Large intestine (tissue), 3 donors: ENCODE measurements around the gene SEM1. TPM values are rescaled to one million over a fixed set of nuclear protein-coding genes. Genes with fewer than 3 reads are reported as not detected.
"Not testable (repeated sequence)": the region's sequence is repeated elsewhere in the genome, so short reads cannot be mapped to it uniquely, and the experiment has no call there.

Experiments
- DNase-seq, 2 donors: peaks; one replicate each; pipeline versions ENCODE4 v3.0.0 to v3.0.0-alpha.2; 2013
- H3K27ac ChIP-seq: one replicate; pipeline ENCODE4 v1.5.1; 2013; ENCODE audit warnings: low read length
- H3K27me3 ChIP-seq: 2 replicates; pipeline ENCODE4 v1.6.1; 2013; ENCODE audit warnings: low read length; ENCODE audit not compliant: control insufficient read depth, insufficient read depth
- H3K36me3 ChIP-seq: 2 replicates; pipeline ENCODE4 v1.6.1; 2013; ENCODE audit warnings: low read length; ENCODE audit not compliant: control insufficient read depth, insufficient read depth
- H3K4me1 ChIP-seq: one replicate; pipeline ENCODE4 v1.6.1; 2013; ENCODE audit warnings: low read length; ENCODE audit not compliant: control insufficient read depth, insufficient read depth
- H3K4me3 ChIP-seq: one replicate; pipeline ENCODE4 v1.5.1; 2013; ENCODE audit warnings: low read length
- H3K9me3 ChIP-seq: one replicate; pipeline ENCODE4 v1.6.1; 2013; ENCODE audit warnings: mild to moderate bottlenecking, low read depth, low read length, moderate library complexity; ENCODE audit not compliant: control insufficient read depth
- WGBS: methylation state at CpG from one replicate; pipeline ENCODE4 v1.1.5; 2013; ENCODE audit warnings: low lambda C conversion rate; ENCODE audit not compliant: insufficient coverage; 5-methylcytosine and 5-hydroxymethylcytosine counted together
- polyA plus RNA-seq: library from polyadenylated mRNA; unstranded; fragments of 120-200 nt; gene quantifications from one replicate; pipeline ENCODE4 v1.2.1, GENCODE V29; 2013

The SEM1 gene
- polyA plus RNA-seq, 1 donor = 202 TPM

DNA sequence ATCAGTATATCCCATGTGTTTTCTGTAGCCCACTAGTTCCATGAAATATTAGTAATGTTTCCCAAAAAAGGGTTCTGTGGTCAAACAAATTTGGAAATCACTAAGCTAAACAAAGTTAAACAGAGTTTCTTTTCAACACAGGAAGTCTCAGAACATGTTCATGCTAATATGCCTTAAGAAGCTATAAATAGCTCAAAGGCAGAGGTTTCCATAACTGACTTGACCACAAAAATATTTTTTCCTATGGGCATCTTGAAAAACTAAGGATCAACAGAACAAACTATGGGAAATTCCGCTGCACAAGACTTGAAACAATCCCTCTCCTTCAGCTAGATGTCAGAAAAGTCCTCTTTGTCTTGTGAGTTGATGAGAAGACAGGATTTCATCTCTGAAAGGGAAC is 59.7 kb downstream of the SEM1 start:
- Histone ChIP-seq H3K27me3 (no peaks in the 10 kb centered on the region), H3K9me3 (no peaks in the 10 kb centered on the region), H3K4me3 (no peak overlapping the region), H3K4me1 (no peaks in the 10 kb centered on the region), H3K36me3 (no peaks in the 10 kb centered on the region), H3K27ac (no peak overlapping the region)
- DNase-seq = no peak
- no CpG with 5 or more reads among the region's 1 CpG for WGBS

GRCh38 chr7:96648784-96649183 is 60.9 kb downstream of the SEM1 start:
- no peak for DNase-seq
- no CpG with 5 or more reads among the region's 8 CpGs for WGBS
- H3K4me3 ChIP-seq = no peak overlapping the region

DNA sequence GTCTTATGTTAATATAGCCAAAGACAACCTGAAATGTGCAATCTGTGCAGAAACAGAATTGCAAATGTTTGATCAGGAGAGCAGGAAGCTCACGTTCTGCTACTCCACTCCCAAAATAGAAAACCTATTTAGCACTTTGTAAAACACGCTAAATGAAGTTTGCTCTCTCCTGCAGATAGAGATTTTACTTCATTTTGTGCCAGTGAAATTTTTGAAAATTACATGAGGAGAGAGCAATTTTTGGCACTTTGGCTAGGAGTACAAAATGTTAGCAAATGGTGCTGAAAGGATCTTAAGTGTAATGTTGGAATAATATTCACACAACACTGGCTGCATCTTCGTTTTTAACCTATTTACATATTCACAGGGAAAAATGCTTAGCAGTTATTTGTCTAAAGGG is 61.9 kb downstream of the SEM1 start:
- Histone ChIP-seq H3K27me3 (no peaks in the 10 kb centered on the region), H3K9me3 (no peaks in the 10 kb centered on the region), H3K4me3 (no peak overlapping the region), H3K4me1 (no peaks in the 10 kb centered on the region), H3K36me3 (no peaks in the 10 kb centered on the region), H3K27ac (no peak overlapping the region)
- 61% methylated on average over 2 of the region's 3 CpGs for WGBS
- DNase-seq = no peak

More at GRCh38 chr7:96648784-96649183, 60.9 kb downstream of the SEM1 start:
- H3K27ac ChIP-seq = no peak overlapping the region
- no peaks in the 10 kb centered on the region for H3K27me3 ChIP-seq
- no peaks in the 10 kb centered on the region for H3K36me3 ChIP-seq
- H3K4me1 ChIP-seq = no peaks in the 10 kb centered on the region
- H3K9me3 ChIP-seq = no peaks in the 10 kb centered on the region

GRCh38 chr7:96645084-96645483 is 64.6 kb downstream of the SEM1 start:
- Histone ChIP-seq H3K27me3 (no peaks in the 10 kb centered on the region), H3K27ac (no peak overlapping the region), H3K9me3 (no peaks in the 10 kb centered on the region), H3K36me3 (no peaks in the 10 kb centered on the region), H3K4me3 (no peak overlapping the region), H3K4me1 (no peaks in the 10 kb centered on the region)
- no peak for DNase-seq
- WGBS = 71% methylated on average over 1 of the region's 3 CpGs

GRCh38 chr7:96643436-96643835 is 66.2 kb downstream of the SEM1 start:
- H3K9me3 ChIP-seq, DNase-seq, H3K36me3 ChIP-seq, H3K4me3 ChIP-seq, H3K27me3 ChIP-seq, H3K4me1 ChIP-seq, H3K27ac ChIP-seq: not testable (repeated sequence)
- WGBS = 100% methylated on average over 1 of the region's 4 CpGs

DNA sequence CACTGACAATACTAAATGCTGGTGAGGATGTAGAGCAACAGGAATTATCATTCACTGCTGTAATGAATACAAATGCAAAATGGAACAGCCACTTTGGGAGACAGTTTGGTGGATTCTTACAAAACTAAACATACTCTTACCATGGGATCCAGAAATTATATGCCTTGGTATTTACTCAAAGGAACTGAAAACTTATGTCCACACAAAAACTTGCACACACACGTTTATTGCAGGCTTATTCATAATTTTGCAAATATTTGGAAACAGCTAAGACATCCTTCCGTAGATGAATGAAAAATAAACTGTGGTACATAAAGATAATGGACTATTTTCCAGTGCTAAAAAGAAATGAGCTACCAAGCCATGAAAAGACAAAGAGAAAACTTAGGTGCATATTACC is 69.6 kb downstream of the SEM1 start:
- no peaks in the 10 kb centered on the region for H3K36me3 ChIP-seq
- H3K9me3 ChIP-seq = no peaks in the 10 kb centered on the region
- DNase-seq = no peak
- no peaks in the 10 kb centered on the region for H3K4me1 ChIP-seq
- H3K27ac ChIP-seq = no peak overlapping the region
- no peak overlapping the region for H3K4me3 ChIP-seq
- 63% methylated on average over 2 of the region's 2 CpGs for WGBS
- H3K27me3 ChIP-seq = no peaks in the 10 kb centered on the region
